ENCODE measurements around the gene QSOX2.

Gene QSOX2

GRCh38 chr9:136235709-136236455 lies 9.7 kb downstream of the QSOX2 start:
- DNase-seq: no peak

- no peak for DNase-seq
These were observed 10.4 kb downstream of the QSOX2 start for GRCh38 chr9:136235171-136235570.

- DNase-seq: peak; percentile 17
These were observed 11.0 kb downstream of the QSOX2 start for GRCh38 chr9:136234597-136234996.

GRCh38 chr9:136233868-136234267 lies 11.7 kb downstream of the QSOX2 start:
- DNase-seq: no peak

DNA sequence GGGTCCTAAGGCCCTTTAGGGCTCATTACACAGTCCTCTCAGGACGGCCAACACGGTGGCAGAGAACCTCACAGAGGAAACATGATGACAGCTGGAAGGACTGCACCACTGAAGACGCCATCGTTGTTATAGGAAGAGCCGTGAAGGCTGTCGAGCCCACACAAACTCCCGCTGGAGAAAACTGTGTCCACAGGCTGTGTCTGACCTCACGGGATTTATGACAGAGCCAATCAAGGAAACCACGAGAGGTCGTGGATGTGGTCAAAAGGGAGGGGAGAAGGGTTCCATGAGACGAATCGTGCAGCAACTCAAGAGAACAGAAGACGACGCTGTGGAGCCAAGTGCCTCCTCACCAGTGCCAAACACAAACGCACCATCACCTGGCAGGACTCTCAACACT lies 12.2 kb downstream of the QSOX2 start:
- DNase-seq: no peak

DNA sequence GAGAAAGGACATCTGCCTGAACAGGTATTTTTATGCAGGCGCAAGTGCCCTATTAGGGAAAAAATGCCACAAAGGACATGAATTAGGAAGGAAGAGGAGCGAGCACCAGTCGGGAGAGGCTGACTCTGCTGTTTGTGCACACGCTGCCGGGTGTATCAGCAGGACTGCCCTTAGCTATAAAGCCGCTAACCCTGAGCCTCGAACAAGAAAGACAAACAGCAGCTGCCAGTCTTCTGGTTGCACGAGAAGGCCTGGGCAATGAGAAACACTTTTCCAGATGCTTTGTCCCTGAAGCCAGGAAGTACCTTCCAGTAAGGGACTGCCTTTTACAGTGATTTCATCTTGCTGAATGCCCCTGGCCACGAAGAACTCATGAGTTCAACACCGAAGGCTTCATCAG lies 12.6 kb downstream of the QSOX2 start:
- DNase-seq: no peak

- peak; percentile 43 for DNase-seq
These were observed 13.9 kb downstream of the QSOX2 start for GRCh38 chr9:136231478-136232297.

DNA sequence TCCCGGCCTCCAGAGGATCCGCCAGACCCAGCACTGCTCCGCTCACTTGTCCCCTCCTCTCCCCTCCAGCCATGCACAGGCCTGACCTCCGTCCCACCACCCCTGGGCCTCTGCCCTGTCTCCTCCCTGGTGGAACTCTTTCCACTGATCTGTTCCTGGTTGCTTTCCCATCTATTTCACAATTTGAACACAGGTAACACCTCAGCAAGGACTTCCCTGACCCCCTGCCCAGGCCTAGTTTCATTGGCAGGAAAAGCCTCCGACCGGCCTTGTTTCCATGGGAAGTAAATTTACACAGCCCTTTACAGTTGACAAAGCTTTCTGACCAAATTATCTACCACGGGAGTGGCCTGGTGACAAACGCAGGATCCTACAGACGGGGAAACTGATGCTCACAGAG lies 14.8 kb downstream of the QSOX2 start:
- DNase-seq: no peak

DNA sequence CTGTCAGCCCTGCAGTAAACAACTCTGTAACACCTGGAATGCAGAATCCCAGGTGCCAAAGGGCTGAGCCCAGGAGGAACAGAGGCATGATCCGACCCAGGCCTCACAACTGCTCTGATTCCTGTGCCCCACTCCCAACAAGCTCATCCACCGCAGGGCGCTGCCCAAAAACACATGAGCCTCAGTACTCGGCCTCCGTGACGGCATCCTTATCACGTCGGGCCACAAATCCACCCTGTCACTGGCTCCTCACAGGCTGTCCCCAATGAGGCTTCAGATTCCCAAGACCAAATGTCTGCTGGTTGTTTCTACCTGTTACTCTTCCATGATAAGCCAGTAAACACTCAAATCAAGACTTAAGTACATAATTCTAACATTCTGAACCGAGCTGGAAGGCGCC lies 15.2 kb downstream of the QSOX2 start:
- no peak for DNase-seq

- DNase-seq: no peak
These were observed 16.2 kb downstream of the QSOX2 start for GRCh38 chr9:136229096-136230065.

GRCh38 chr9:136228107-136228875 lies 17.3 kb downstream of the QSOX2 start:
- peak; percentile 51 for DNase-seq

- DNase-seq: no peak
These were observed 18.8 kb downstream of the QSOX2 start for GRCh38 chr9:136226680-136227407.

DNA sequence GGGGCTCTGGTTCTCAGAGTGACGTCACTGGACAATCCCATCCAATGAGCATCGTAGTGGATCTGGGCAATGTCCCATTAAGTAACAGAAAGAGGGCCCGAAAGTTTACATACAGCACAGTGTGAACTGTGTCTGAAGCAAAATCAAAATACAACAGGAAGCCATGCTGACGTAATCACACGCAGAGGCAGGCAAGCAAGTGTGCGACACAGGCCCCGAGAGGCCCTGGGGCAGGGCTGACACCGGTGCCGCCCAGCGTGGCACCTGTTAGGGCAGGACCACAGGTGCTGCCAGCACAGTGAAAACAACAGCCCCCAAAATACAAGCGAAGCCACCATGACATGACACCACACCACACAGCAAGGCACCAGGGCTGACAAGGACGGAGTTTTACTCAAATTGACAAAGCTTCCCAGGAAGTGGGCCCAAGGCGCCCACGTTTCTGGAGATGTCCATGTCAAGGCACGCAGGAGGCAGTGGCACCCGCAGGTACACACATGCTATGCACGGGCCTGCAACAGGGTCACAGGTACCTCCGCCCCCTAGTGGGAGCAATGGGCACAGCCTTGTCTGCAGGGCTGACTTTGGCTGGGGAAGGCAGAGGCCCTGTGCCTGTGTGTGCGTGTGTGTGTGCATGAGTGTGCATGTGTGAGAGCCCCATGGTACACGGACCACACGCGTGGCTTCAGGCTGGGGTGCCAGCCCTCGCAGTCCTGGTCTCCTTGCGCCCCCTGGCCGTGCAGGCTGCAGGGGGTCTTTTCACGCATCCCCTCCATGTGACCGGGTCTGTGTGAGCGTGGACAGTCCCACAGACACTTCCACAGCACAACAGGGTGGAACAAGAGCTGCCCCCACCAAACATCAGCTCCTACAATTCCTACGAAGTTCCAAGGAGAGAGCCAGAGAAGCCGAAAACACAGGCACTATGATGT lies 19.6 kb downstream of the QSOX2 start:
- peak; percentile 82 for DNase-seq

DNA sequence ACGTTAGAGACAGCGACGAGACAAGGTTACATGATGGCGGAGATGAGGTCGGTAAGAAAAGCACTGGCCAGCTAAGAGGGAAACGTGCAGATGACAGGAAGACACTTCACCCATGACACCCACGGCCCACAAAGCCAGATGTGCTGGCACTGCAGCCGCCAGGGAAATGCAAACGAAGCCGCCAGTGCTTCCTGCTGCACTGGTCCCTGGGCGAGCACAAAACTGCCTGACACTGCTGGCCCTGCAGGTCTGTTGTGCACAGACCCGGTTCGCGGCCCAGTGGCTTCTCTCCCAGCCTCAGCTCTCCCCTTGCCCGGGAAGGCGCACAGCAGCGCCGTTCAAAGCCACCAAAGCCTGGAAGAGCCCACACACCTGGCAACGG lies 20.3 kb downstream of the QSOX2 start:
- no peak for DNase-seq

DNA sequence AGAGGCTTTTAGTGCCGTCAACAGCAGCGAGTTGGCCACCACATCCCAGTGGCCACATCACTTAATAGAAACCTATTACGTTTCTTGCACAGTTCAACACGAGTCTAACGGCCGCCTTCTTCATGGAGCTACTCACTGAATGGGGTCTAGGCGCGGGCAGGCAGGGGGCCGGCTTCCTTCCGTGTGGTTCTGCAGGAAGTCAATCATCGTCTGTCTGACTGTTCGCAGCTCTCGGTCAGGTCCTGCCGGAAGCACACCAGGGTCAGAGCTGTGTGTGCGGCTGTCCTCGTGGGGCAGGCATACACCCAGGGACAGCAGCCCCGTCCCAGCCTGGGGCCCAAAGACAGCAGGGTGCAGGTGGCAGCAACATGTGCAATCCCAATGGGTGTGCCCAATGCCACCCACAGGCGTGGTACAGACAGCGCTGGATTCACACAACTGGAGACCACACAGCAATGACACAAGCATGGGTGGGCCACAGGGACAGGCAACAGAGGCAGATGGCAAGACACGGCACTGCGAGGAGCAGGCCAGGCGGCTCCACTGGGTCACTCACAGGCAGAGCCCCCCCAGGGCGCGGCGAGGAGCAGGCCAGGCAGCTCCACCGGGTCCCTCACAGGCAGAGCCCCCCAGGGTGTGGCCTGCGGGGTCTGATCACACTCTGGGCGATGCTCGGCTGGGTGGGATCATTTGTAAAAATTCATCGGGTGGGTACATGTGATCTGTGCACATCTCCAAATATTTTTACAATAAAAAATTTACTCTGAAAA lies 21.6 kb downstream of the QSOX2 start:
- DNase-seq: no peak

DNA sequence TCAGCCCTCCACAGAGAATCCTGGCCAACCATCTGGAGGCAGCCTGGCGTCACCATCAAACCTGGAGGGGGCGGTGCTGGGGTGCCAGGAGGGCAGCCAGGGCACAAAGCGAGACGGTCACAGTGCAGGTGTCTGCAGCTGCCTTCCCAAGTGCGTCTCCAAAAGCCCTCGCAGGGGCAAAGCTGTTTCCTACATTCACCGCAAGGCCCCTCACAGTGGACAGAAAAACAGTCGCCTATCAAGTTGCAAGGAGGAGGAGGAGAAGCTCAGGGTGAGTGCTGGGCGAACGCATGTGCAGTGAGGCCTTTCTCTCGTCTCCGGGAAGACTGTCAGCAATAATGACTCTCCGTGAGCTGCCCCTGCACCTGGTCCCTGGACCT lies 22.7 kb downstream of the QSOX2 start:
- DNase-seq: no peak

- DNase-seq: no peak
These were observed 23.3 kb downstream of the QSOX2 start for GRCh38 chr9:136222166-136222905.

GRCh38 chr9:136220017-136220729 lies 25.4 kb downstream of the QSOX2 start:
- no peak for DNase-seq

Data from activated CD4-positive, alpha-beta T cell treated with anti-CD3 and anti-CD28 coated beads for 48 hours (primary cell).